C4-2B (cell line): ENCODE data around the gene OGDHL.

Source experiments
- H3K27ac ChIP-seq: fragments of 450-650 bp; 2 replicates; pipeline ENCODE4 v1.5.1; 2017
- ZFX ChIP-seq: fragments of 450-650 bp; IDR thresholded peaks from 2 replicates; pipeline ENCODE4 v1.6.1; 2017
- TF ChIP-seq, protein P1 (sequence below): fragments of 450-650 bp; conservative IDR thresholded peaks from 2 replicates; pipeline ENCODE4 v1.5.1; 2017; ENCODE audit warnings: mild to moderate bottlenecking

The OGDHL gene

DNA sequence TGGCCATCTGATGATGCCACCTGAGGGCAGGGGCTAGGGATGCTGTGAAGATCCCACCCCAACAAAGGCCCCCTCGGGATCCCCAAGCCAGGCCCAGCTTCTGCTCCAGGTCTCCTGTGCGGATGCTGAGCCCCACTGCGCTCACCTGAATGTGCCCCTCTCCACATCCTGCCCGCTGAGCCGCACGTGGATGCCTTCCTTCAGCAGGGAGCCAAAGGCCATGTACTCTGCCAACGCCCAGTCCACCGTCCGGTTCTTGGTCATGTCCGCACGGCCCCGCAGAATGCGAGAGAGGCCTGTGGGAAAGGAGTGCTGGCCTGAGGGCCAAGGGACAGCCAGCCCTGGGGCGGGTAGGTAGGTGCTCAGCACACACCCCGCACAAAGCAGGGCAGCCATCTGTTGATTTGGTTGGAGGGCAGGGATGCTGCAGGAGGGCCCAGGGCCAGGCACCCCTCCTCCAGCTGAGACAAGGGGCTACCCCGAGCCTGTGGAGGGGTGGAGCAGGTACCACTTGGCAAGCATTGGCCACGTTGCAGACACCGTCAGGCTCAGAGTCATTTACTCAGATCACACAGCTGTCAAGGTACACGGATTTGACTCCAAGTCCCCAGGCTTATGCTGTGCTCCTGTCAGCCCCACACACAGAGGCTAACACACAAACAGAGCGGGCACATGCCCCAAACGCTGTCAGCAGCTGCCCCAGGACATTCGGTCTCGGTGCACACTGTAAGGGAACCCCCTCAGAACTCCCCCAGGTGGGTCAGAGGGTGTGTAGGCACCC is 19.2 kb downstream of the OGDHL start:
- no peak overlapping the region for H3K27ac ChIP-seq
- TF ChIP-seq ZFX = no peak
- TF ChIP-seq, protein P1, sequence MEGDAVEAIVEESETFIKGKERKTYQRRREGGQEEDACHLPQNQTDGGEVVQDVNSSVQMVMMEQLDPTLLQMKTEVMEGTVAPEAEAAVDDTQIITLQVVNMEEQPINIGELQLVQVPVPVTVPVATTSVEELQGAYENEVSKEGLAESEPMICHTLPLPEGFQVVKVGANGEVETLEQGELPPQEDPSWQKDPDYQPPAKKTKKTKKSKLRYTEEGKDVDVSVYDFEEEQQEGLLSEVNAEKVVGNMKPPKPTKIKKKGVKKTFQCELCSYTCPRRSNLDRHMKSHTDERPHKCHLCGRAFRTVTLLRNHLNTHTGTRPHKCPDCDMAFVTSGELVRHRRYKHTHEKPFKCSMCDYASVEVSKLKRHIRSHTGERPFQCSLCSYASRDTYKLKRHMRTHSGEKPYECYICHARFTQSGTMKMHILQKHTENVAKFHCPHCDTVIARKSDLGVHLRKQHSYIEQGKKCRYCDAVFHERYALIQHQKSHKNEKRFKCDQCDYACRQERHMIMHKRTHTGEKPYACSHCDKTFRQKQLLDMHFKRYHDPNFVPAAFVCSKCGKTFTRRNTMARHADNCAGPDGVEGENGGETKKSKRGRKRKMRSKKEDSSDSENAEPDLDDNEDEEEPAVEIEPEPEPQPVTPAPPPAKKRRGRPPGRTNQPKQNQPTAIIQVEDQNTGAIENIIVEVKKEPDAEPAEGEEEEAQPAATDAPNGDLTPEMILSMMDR = no peak

GRCh38 chr10:49741108-49741995 is 20.8 kb downstream of the OGDHL start:
- no peak overlapping the region for H3K27ac ChIP-seq
- TF ChIP-seq, protein P1 = no peak
- TF ChIP-seq ZFX = no peak

DNA sequence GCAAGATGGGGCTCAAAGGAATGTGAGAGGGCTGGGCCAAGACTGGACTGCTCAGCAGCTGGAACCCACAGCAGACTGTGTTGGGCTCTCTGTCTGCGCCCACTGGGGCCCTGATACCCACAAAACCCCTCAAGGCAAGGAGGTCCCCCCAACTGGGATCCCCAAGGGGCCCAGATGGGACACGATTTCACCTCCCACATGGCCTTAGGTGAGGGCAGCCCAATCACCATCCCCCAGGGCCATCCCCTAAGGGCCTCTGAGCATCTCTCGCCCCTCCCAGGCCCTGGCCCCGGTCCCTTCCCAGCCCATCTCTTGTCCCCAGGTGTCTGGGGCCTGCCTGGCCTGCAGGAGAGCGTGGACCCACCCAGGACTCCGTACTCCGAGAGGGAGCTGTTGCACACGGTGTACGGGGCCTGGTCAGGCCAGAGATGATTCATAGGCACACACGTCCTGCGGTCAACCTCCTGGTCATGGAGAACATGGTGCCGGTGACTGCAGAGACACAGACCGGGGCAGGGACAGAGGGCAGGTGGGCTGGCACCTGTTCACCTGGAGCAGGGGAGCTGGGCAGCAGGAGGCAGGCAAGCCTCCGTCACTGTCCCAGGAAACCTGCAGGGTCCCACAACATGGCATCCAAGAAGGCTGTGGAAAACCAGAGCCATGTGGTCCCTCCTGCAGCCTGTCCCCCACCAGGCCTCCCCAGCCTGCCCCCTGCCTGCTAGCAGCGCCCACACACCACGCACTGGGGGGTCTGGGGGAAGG is 21.6 kb downstream of the OGDHL start:
- TF ChIP-seq, protein P1 = no peak
- no peak for TF ChIP-seq ZFX
- H3K27ac ChIP-seq = no peak overlapping the region

- no peak for TF ChIP-seq ZFX
- TF ChIP-seq, protein P1 = no peak
Observed at GRCh38 chr10:49739426-49739825, 22.7 kb downstream of the OGDHL start.

GRCh38 chr10:49738616-49739360 is 23.3 kb downstream of the OGDHL start:
- no peak overlapping the region for H3K27ac ChIP-seq
- no peak for TF ChIP-seq ZFX
- TF ChIP-seq, protein P1 = no peak

More at GRCh38 chr10:49739426-49739825, 22.7 kb downstream of the OGDHL start:
- no peak overlapping the region for H3K27ac ChIP-seq

DNA sequence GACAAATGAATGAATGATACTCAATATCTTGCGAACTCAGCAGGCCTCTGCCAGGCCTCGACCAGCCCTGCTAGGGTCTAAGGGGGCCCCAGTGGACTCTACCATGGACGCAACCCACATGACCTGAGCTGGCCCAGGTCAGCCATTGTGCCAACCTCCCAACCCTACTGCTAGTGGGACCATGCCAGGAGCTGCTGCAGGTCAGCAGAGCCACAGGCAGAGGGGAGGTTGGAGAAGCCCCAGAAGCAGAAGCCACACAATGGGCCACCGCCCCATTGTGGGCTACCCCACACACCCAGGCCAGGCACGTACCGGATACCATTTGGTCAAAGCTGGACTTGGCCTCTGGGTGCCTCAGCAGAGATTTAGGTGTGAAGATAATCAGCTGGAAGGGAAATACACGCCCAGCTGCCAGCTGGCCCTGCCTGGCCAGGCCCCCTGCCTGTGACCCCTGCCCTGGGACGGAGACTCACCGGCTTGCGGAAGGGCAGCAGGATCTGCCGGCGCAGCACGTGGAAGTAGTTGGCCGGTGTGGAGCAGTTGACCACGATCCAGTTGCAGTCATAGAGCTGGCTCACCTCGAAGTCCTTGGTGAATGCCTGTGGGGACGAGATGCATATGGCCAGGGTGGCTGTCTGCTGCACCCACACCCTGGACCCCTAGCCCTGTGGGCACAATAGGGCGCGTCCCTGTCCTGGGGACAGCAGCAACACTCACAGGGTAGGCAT is 24.5 kb downstream of the OGDHL start:
- TF ChIP-seq, protein P1 = no peak
- no peak for TF ChIP-seq ZFX
- H3K27ac ChIP-seq = no peak overlapping the region
